ENCODE results near the gene KLHL3.
"Not testable (repeated sequence)": the region's sequence is repeated elsewhere in the genome, so short reads cannot be mapped to it uniquely, and the experiment has no call there.

KLHL3 gene

GRCh38 chr5:137668637-137669036 is 67.3 kb downstream of the KLHL3 start:
- in situ Hi-C loops (cut with MboI; ENCODE audit: low sequenced_read_pairs), result no loop called here

GRCh38 chr5:137667341-137667740 is 68.5 kb downstream of the KLHL3 start:
- in situ Hi-C loops (cut with MboI; ENCODE audit: low sequenced_read_pairs), result no loop called here

- in situ Hi-C loops (cut with MboI; ENCODE audit: low sequenced_read_pairs), result no loop called here
Observed at GRCh38 chr5:137666901-137667300, 69.0 kb downstream of the KLHL3 start.

- in situ Hi-C loops (cut with MboI; ENCODE audit: low sequenced_read_pairs), result no loop called here
Observed at GRCh38 chr5:137666461-137666850, 69.4 kb downstream of the KLHL3 start.

GRCh38 chr5:137665678-137666460 is 70.0 kb downstream of the KLHL3 start:
- in situ Hi-C loops (cut with MboI; ENCODE audit: low sequenced_read_pairs), result no loop called here

GRCh38 chr5:137660349-137660817 is 75.5 kb downstream of the KLHL3 start:
- in situ Hi-C loops (cut with MboI; ENCODE audit: low sequenced_read_pairs), result no loop called here

- in situ Hi-C loops (cut with MboI; ENCODE audit: low sequenced_read_pairs), result no loop called here
Observed at GRCh38 chr5:137659209-137659608, 76.7 kb downstream of the KLHL3 start.

- in situ Hi-C loops (cut with MboI; ENCODE audit: low sequenced_read_pairs), result no loop called here
Observed at GRCh38 chr5:137658324-137658723, 77.6 kb downstream of the KLHL3 start.

GRCh38 chr5:137657073-137657472 is 78.8 kb downstream of the KLHL3 start:
- in situ Hi-C loops (cut with MboI; ENCODE audit: low sequenced_read_pairs), result no loop called here

- in situ Hi-C loops (cut with MboI; ENCODE audit: low sequenced_read_pairs), result no loop called here
Observed at GRCh38 chr5:137656558-137656957, 79.3 kb downstream of the KLHL3 start.

- in situ Hi-C loops (cut with MboI; ENCODE audit: low sequenced_read_pairs), result no loop called here
Observed at GRCh38 chr5:137651022-137651421, 84.9 kb downstream of the KLHL3 start.

GRCh38 chr5:137649228-137649935 is 86.5 kb downstream of the KLHL3 start:
- in situ Hi-C loops (cut with MboI; ENCODE audit: low sequenced_read_pairs), result no loop called here

GRCh38 chr5:137648361-137648760 is 87.5 kb downstream of the KLHL3 start:
- in situ Hi-C loops (cut with MboI; ENCODE audit: low sequenced_read_pairs), result no loop called here

GRCh38 chr5:137647401-137647800 is 88.5 kb downstream of the KLHL3 start:
- in situ Hi-C loops (cut with MboI; ENCODE audit: low sequenced_read_pairs), result no loop called here

- in situ Hi-C loops (cut with MboI; ENCODE audit: low sequenced_read_pairs), result no loop called here
Observed at GRCh38 chr5:137646761-137647160, 89.1 kb downstream of the KLHL3 start.

- in situ Hi-C loops (cut with MboI; ENCODE audit: low sequenced_read_pairs), result not testable (repeated sequence)
Observed at GRCh38 chr5:137643081-137643480, 92.8 kb downstream of the KLHL3 start.

GRCh38 chr5:137642091-137642490 is 93.8 kb downstream of the KLHL3 start:
- in situ Hi-C loops (cut with MboI; ENCODE audit: low sequenced_read_pairs), result no loop called here

GRCh38 chr5:137641148-137641547 is 94.7 kb downstream of the KLHL3 start:
- in situ Hi-C loops (cut with MboI; ENCODE audit: low sequenced_read_pairs), result no loop called here

GRCh38 chr5:137639645-137640044 is 96.2 kb downstream of the KLHL3 start:
- in situ Hi-C loops (cut with MboI; ENCODE audit: low sequenced_read_pairs), result no loop called here

GRCh38 chr5:137638841-137639240 is 97.0 kb downstream of the KLHL3 start:
- in situ Hi-C loops (cut with MboI; ENCODE audit: low sequenced_read_pairs), result no loop called here

- in situ Hi-C loops (cut with MboI; ENCODE audit: low sequenced_read_pairs), result no loop called here
Observed at GRCh38 chr5:137636830-137637714, 98.8 kb downstream of the KLHL3 start.

Measured in HL-60/S4 treated with retinoic acid at 250 ng/mL for 4 days and 3 days (cell line).